ENCODE results near the gene WDR33.

- TF ChIP-seq EZH2 (IDR thresholded peaks at IDR 0.05; ENCODE audit: borderline replicate concordance, low read depth, low read length, severe bottlenecking) (no peak), CTCF (IDR thresholded peaks at IDR 0.05; ENCODE audit: borderline replicate concordance, extremely low read depth, low read length, poor library complexity, severe bottlenecking) (no peak)
Observed at GRCh38 chr2:127657232-127657595, 153.8 kb downstream of the WDR33 start.

Data from DND-41 (cell line).